NCI-H1694 treated with DMSO at 0.1 percent for 48 hours (cell line): ENCODE data around the gene CTNNA2.
A peak's percentile ranks its signal among the peaks of the same experiment; 100 is the strongest.
"Not testable (repeated sequence)": the region's sequence is repeated elsewhere in the genome, so short reads cannot be mapped to it uniquely, and the experiment has no call there.

ENCODE experiments used
- DNase-seq: peaks from one replicate; lab custom pipeline; 2025; lab: John Stamatoyannopoulos, UW

The CTNNA2 gene

GRCh38 chr2:80028584-80028983 is 515.7 kb downstream of the CTNNA2 start:
- no peak for DNase-seq

- no peak for DNase-seq
These were observed 517.3 kb downstream of the CTNNA2 start for GRCh38 chr2:80030135-80030534.

- DNase-seq: not testable (repeated sequence)
These were observed 519.8 kb downstream of the CTNNA2 start for GRCh38 chr2:80032684-80033083.

GRCh38 chr2:80035749-80036285 is 523.0 kb downstream of the CTNNA2 start:
- no peak for DNase-seq

GRCh38 chr2:80037310-80037709 is 524.5 kb downstream of the CTNNA2 start:
- DNase-seq: no peak

GRCh38 chr2:80040226-80040625 is 527.4 kb downstream of the CTNNA2 start:
- no peak for DNase-seq

GRCh38 chr2:80042635-80043034 is 529.8 kb downstream of the CTNNA2 start:
- no peak for DNase-seq

GRCh38 chr2:80048296-80048695 is 535.4 kb downstream of the CTNNA2 start:
- no peak for DNase-seq

GRCh38 chr2:80050246-80050645 is 537.4 kb downstream of the CTNNA2 start:
- DNase-seq: peak; percentile 85

GRCh38 chr2:80053522-80054345 is 540.9 kb downstream of the CTNNA2 start:
- no peak for DNase-seq

GRCh38 chr2:80054346-80054675 is 541.5 kb downstream of the CTNNA2 start:
- DNase-seq: no peak

GRCh38 chr2:80057956-80058355 is 545.1 kb downstream of the CTNNA2 start:
- DNase-seq: no peak

GRCh38 chr2:80058562-80058961 is 545.7 kb downstream of the CTNNA2 start:
- no peak for DNase-seq

- DNase-seq: no peak
These were observed 546.6 kb downstream of the CTNNA2 start for GRCh38 chr2:80059447-80059846.

GRCh38 chr2:80061881-80062280 is 549.0 kb downstream of the CTNNA2 start:
- DNase-seq: no peak

- DNase-seq: no peak
These were observed 549.4 kb downstream of the CTNNA2 start for GRCh38 chr2:80062298-80062697.

GRCh38 chr2:80068038-80068731 is 555.3 kb downstream of the CTNNA2 start:
- DNase-seq: no peak

- no peak for DNase-seq
These were observed 557.7 kb downstream of the CTNNA2 start for GRCh38 chr2:80070587-80070986.

- no peak for DNase-seq
These were observed 559.1 kb downstream of the CTNNA2 start for GRCh38 chr2:80071941-80072340.

GRCh38 chr2:80073134-80073561 is 560.3 kb downstream of the CTNNA2 start:
- peak; percentile 62 for DNase-seq

GRCh38 chr2:80074321-80075070 is 561.6 kb downstream of the CTNNA2 start:
- no peak for DNase-seq

- DNase-seq: no peak
These were observed 562.9 kb downstream of the CTNNA2 start for GRCh38 chr2:80075719-80076118.
